K562 (cell line): ENCODE data around the gene PAQR8. TPM values are rescaled to one million over a fixed set of nuclear protein-coding genes. Genes with fewer than 3 reads are reported as not detected.

Experiments used
- ATAC-seq: fragments of 200-7000 bp; cut with Tn5 transposase; 3 replicates; pipeline ENCODE4 v1.9.1; 2020; ENCODE audit warnings: moderate library complexity
- BruUV-seq: library from RNA; stranded (reverse); fragments of 400-500 nt; replicated peaks from 2 replicates; lab custom pipeline; 2021; lab: Mats Ljungman, UMichigan
- CTCF ChIA-PET: fragments of 300-600 bp; formaldehyde crosslinking; extraction: SDS; loops from one replicate; lab custom pipeline; 2021; ENCODE audit warnings: low intra/inter-chr PET ratio; lab: Yijun Ruan, JAX
- POLR2A ChIA-PET: fragments of 300-600, 350-650 bp; sonication (Branson Sonifier 250); formaldehyde crosslinking; extraction: SDS; loops from one replicate; lab custom pipeline; 2021; ENCODE audit warnings: antibody characterized with exemption, inconsistent platforms; lab: Yijun Ruan, JAX
- DNase-seq, 4 experiments: peaks; one replicate each; pipeline versions ENCODE4 v3.0.0 to v3.0.0-alpha.2; 2011 to 2018; ENCODE audit warnings: low spot score in 3 of 4, mixed read lengths in 3 of 4; ENCODE audit errors: extremely low read depth in 1 of 4
- FAIRE-seq: peaks from 2 replicates; lab custom pipeline; 2011; peaks lifted over from hg19 to GRCh38; lab: Jason Lieb, UNC
- H2AFZ ChIP-seq: 2 replicates; pipeline ENCODE4 v1.6.0; 2011; ENCODE audit warnings: low read depth, low read length, control low read depth, inconsistent platforms
- H3K27ac ChIP-seq: fragments of 200-600 bp; 3 replicates; pipeline ENCODE4 v1.8.0; 2011; ENCODE audit warnings: low read depth, mild to moderate bottlenecking, control low read depth, inconsistent platforms, low read length, moderate library complexity, mixed read lengths; ENCODE audit errors: extremely low read depth
- H3K27me3 ChIP-seq, 2 experiments: fragments of 300-600 bp in 1 of 2; 2 replicates in 1 of 2; 3 replicates in 1 of 2; pipeline versions ENCODE4 v1.6.0 to v1.8.0; 2011; ENCODE audit warnings: inconsistent platforms in 2 of 2, low read length in 2 of 2, mild to moderate bottlenecking in 1 of 2, mixed read lengths in 1 of 2, moderate library complexity in 1 of 2; ENCODE audit not compliant: control insufficient read depth in 2 of 2, insufficient read depth in 2 of 2
- H3K36me3 ChIP-seq: fragments of 300-600 bp; 3 replicates; pipeline ENCODE4 v1.8.0; 2011; ENCODE audit warnings: mild to moderate bottlenecking, low read length, inconsistent platforms; ENCODE audit not compliant: control insufficient read depth, insufficient read depth
- H3K4me1 ChIP-seq, 2 experiments: fragments of 200-600 bp in 1 of 2; replicated peaks in 1 of 2; 2 replicates in 1 of 2; 3 replicates in 1 of 2; pipeline versions ENCODE4 v1.5.1 to v1.8.0; 2011; ENCODE audit warnings: inconsistent platforms in 2 of 2, low read length in 2 of 2, mild to moderate bottlenecking in 1 of 2, mixed read lengths in 1 of 2, moderate library complexity in 1 of 2; ENCODE audit not compliant: control insufficient read depth in 2 of 2, insufficient read depth in 2 of 2
- H3K4me2 ChIP-seq: 2 replicates; pipeline ENCODE4 v1.6.1; 2011; ENCODE audit warnings: low read length, control low read depth, inconsistent platforms, mixed read lengths; ENCODE audit not compliant: insufficient read depth
- H3K4me3 ChIP-seq: fragments of 200-600 bp; sonication (generic), shearing (Covaris generic); 2 replicates; pipeline ENCODE4 v1.5.1; 2016; ENCODE audit warnings: control low read depth, inconsistent platforms
- H3K79me2 ChIP-seq: fragments of 200-600 bp; 3 replicates; pipeline ENCODE4 v1.8.0; 2011; ENCODE audit warnings: low read length, inconsistent platforms; ENCODE audit not compliant: control insufficient read depth, insufficient read depth
- H3K9ac ChIP-seq, 2 experiments: 2 replicates each; pipeline versions ENCODE4 v1.6.0 to v1.6.1; 2011; ENCODE audit warnings: low read depth in 2 of 2, low read length in 2 of 2, control low read depth in 1 of 2, inconsistent platforms in 1 of 2, mild to moderate bottlenecking in 1 of 2, mixed read lengths in 1 of 2; ENCODE audit not compliant: insufficient read depth in 1 of 2
- H3K9me1 ChIP-seq: one replicate; pipeline ENCODE4 v1.6.0; 2011; ENCODE audit warnings: inconsistent platforms, mild to moderate bottlenecking, low read length, moderate library complexity; ENCODE audit not compliant: control insufficient read depth, insufficient read depth
- H3K9me3 ChIP-seq: replicated peaks from 2 replicates; pipeline ENCODE4 v1.5.1; 2011; ENCODE audit warnings: low read depth, low read length, inconsistent platforms; ENCODE audit not compliant: control insufficient read depth, insufficient read depth
- H4K20me1 ChIP-seq: replicated peaks from 2 replicates; pipeline ENCODE4 v1.6.1; 2011; ENCODE audit warnings: low read length, inconsistent platforms, mixed read lengths; ENCODE audit not compliant: control insufficient read depth, insufficient read depth
- CHCHD3 ChIP-seq: fragments of 250-450 bp; sonication (Bioruptor Pico); IDR thresholded peaks from 2 replicates; pipeline ENCODE4 v2.1.2; 2022; ENCODE audit warnings: mild to moderate bottlenecking
- NCOA6 ChIP-seq: fragments of 450-650 bp; IDR thresholded peaks from 2 replicates; pipeline ENCODE4 v1.6.1; 2017; ENCODE audit warnings: mild to moderate bottlenecking
- RFX1 ChIP-seq: fragments of 450-650 bp; IDR thresholded peaks from 2 replicates; pipeline ENCODE4 v1.6.1; 2016; ENCODE audit warnings: mild to moderate bottlenecking, moderate library complexity
- TEAD4 ChIP-seq, 2 experiments: sonication (generic) in 1 of 2; formaldehyde crosslinking in 1 of 2; IDR thresholded peaks; 2 replicates each; pipeline versions ENCODE4 v1.6.1 to v1.8.0; 2012 to 2022; ENCODE audit warnings: borderline replicate concordance in 1 of 2, inconsistent platforms in 1 of 2, low read length in 1 of 2, mild to moderate bottlenecking in 1 of 2, missing genetic modification reagents in 1 of 2
- ZC3H8 ChIP-seq: fragments of 450-650 bp; IDR thresholded peaks from 2 replicates; pipeline ENCODE4 v1.6.1; 2017
- ZFP30 ChIP-seq: fragments of 250-450 bp; sonication (Bioruptor Pico); IDR thresholded peaks from 2 replicates; pipeline ENCODE4 v1.8.0; 2022; ENCODE audit warnings: moderate library complexity, mild to moderate bottlenecking, inconsistent platforms, borderline replicate concordance
- ZNF146 ChIP-seq: IDR thresholded peaks from one replicate; pipeline ENCODE4 v1.6.1; 2018; ENCODE audit warnings: missing compliant biosample characterization; ENCODE audit not compliant: unreplicated experiment
- WGBS: fragments of 100-300 bp; shearing (Covaris generic); methylation state at CpG from one replicate; pipeline ENCODE4 v1.1.6; 2016; ENCODE audit warnings: low coverage, mixed read lengths; ENCODE audit not compliant: insufficient coverage; ENCODE audit errors: missing lambda C conversion rate; 5-methylcytosine and 5-hydroxymethylcytosine counted together
- in situ Hi-C: fragments of 300-500 bp; cut with MboI; formaldehyde crosslinking; loops from 4 replicates; pipeline ENCODE4 v1.15.0; 2018; ENCODE audit warnings: inconsistent platforms, mixed read lengths
- intact Hi-C: fragments of 100-400 bp; cut with micrococcal nuclease; formaldehyde crosslinking; loops from 2 replicates; pipeline ENCODE4 v1.14.2; 2022
- polyA plus RNA-seq, 8 experiments: library from polyadenylated mRNA; depleted of rRNA in 4 of 8; stranded (reverse) in 5 of 8; unstranded in 3 of 8; fragments of >200 nt; fragmentation: Nextera tagmentation in 2 of 8; fragmentation: Illumina TruSeq in 1 of 8; extraction: Ambion mirVana in 2 of 8; extraction: Trizol in 1 of 8; gene quantifications; 2 replicates each; pipeline versions ENCODE4 v1.2.1 to v1.2.3, GENCODE V29; 2011 to 2014; ENCODE audit warnings: inconsistent platforms in 1 of 8, missing spikeins in 1 of 8
- total RNA-seq, 7 experiments: library from RNA; depleted of rRNA in 6 of 7; stranded (reverse); fragments of >200 nt in 6 of 7; fragmentation: Illumina TruSeq in 2 of 7; extraction: Trizol in 2 of 7; gene quantifications; 2 replicates each; pipeline versions ENCODE4 v1.2.1 to v1.2.3, GENCODE V29; 2011 to 2021; ENCODE audit warnings: low replicate concordance in 1 of 7
- TF ChIP-seq, protein P1 (sequence below): fragments of 250-450 bp; sonication (Bioruptor Pico); IDR thresholded peaks from 2 replicates; pipeline ENCODE4 v1.8.0; 2021; ENCODE audit warnings: mild to moderate bottlenecking, moderate library complexity

PAQR8 gene
- total and polyA plus RNA-seq, 9 of the 15 experiments (the other 6 are each of a cell fraction or from before 2014, with no cell fraction given): 1.4 to 10.2 (median 3.5) TPM

DNA sequence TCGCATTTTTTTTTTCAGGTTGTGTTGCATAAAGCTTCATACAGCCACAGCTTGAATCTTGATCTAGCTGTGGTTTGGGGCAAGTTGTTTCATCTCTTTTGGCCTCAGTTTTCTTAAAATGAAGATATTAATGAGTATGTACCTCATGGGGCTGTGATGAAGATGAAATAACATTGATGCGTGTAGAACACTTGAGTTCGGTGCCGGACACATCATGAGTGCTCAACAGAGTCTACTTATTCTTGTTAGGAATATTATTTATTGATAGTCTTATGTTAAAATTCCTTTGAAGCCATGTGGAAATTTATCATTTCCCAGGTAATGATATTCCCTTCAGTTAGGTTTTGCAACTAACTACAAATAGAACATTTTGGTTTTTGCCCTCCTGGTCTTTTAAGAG lies 3.4 kb downstream of the PAQR8 start:
- ChIA-PET POLR2A (no interaction called here), CTCF (no interaction called here)
- in situ Hi-C loops (no loop called here), intact Hi-C loops (no loop called here)
- Histone ChIP-seq H3K79me2 (peaks cover 59% of the 10 kb centered on the region), H3K9me1 (no peaks in the 10 kb centered on the region), H2AFZ (no peak overlapping the region), H3K9me3 (no peaks in the 10 kb centered on the region), H3K9ac (no peak overlapping the region), H3K4me2 (no peak overlapping the region), H3K27ac (no peak overlapping the region), H4K20me1 (no peaks in the 10 kb centered on the region), H3K4me1 (peaks cover 17 to 21% of the 10 kb centered on the region in 2 experiments), H3K36me3 (peaks cover 17% of the 10 kb centered on the region; the same call in 2 of the 3 replicates), H3K27me3 (no peaks in the 10 kb centered on the region), H3K4me3 (no peak overlapping the region)
- DNase-seq (no peak), ATAC-seq (no peak), FAIRE-seq (no peak)
- 77% methylated on average over 4 of the region's 4 CpGs for WGBS
- no TSS peak for BruUV-seq
- no peak for TF ChIP-seq NCOA6
- TF ChIP-seq CHCHD3 (CRISPR knock-in tag): no peak
- TF ChIP-seq ZNF146 (CRISPR knock-in tag): no peak
- TF ChIP-seq, protein P1, sequence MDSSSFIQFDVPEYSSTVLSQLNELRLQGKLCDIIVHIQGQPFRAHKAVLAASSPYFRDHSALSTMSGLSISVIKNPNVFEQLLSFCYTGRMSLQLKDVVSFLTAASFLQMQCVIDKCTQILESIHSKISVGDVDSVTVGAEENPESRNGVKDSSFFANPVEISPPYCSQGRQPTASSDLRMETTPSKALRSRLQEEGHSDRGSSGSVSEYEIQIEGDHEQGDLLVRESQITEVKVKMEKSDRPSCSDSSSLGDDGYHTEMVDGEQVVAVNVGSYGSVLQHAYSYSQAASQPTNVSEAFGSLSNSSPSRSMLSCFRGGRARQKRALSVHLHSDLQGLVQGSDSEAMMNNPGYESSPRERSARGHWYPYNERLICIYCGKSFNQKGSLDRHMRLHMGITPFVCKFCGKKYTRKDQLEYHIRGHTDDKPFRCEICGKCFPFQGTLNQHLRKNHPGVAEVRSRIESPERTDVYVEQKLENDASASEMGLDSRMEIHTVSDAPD: no peak
- TF ChIP-seq RFX1: no peak
- no peak for TF ChIP-seq TEAD4 (IDR thresholded peaks at IDR 0.05; ENCODE audit: low read length)
- TF ChIP-seq TEAD4 (CRISPR knock-in tag; IDR thresholded peaks at IDR 0.05; ENCODE audit: borderline replicate concordance): no peak
- no peak for TF ChIP-seq ZFP30 (CRISPR knock-in tag)
- TF ChIP-seq ZC3H8: no peak
